ENCODE data around the gene EPN1.

The EPN1 gene

GRCh38 chr19:55693336-55693974 is 18.4 kb downstream of the EPN1 start:
- H4K8ac ChIP-seq (ENCODE audit: low read length), result no peak overlapping the region
- H3K18ac ChIP-seq (ENCODE audit: low read depth in 1 of 2, low read length in 2 of 2), result no peak overlapping the region
- no peak overlapping the region for H3K9ac ChIP-seq (ENCODE audit: low read length)
- no peak overlapping the region for H2BK5ac ChIP-seq (ENCODE audit: low read depth, low read length, poor library complexity, severe bottlenecking)
- no peak for DNase-seq
- H2BK12ac ChIP-seq (ENCODE audit: low read length in 2 of 2), result no peak overlapping the region
- WGBS, result 97% methylated on average over 18 of the region's 20 CpGs
- no peaks in the 10 kb centered on the region for H3K9me3 ChIP-seq (ENCODE audit: control insufficient read depth, low read length)
- no peak overlapping the region for H3K14ac ChIP-seq (ENCODE audit: low read length in 2 of 2)
- H2AK5ac ChIP-seq (ENCODE audit: low read length, severe bottlenecking), result no peak overlapping the region
- H3K27me3 ChIP-seq (ENCODE audit: control insufficient read depth in 1 of 2, insufficient read depth in 1 of 2, low read length in 2 of 2), result no peaks in the 10 kb centered on the region
- H3K4me3 ChIP-seq (ENCODE audit: insufficient read depth in 1 of 2, low read depth in 1 of 2, low read length in 2 of 2), result no peak overlapping the region
- no peak overlapping the region for H4K91ac ChIP-seq (ENCODE audit: low read length)
- peaks cover 75 to 98% of the 10 kb centered on the region in 2 experiments for H3K36me3 ChIP-seq (ENCODE audit: control insufficient read depth in 1 of 2, insufficient read depth in 2 of 2, low read depth in 1 of 2, low read length in 2 of 2)
- H3K4ac ChIP-seq (ENCODE audit: low read depth in 1 of 2, low read length in 2 of 2), result no peak overlapping the region
- H3K4me1 ChIP-seq (ENCODE audit: control insufficient read depth, insufficient read depth, low read depth, low read length), result peaks cover 15% of the 10 kb centered on the region
- H2BK15ac ChIP-seq (ENCODE audit: low read depth, poor library complexity, severe bottlenecking), result no peak overlapping the region
- H3K79me1 ChIP-seq (replicated peaks; ENCODE audit: low read length, poor library complexity, severe bottlenecking), result peaks cover 71% of the 10 kb centered on the region
- H2AFZ ChIP-seq (ENCODE audit: low read depth, low read length), result no peak overlapping the region
- H3K4me2 ChIP-seq (ENCODE audit: low read length, poor library complexity, severe bottlenecking), result no peak overlapping the region
- no peak overlapping the region for H2BK120ac ChIP-seq (ENCODE audit: low read depth, low read length)
- no peak overlapping the region for H3K27ac ChIP-seq (ENCODE audit: low read length, poor library complexity, severe bottlenecking)
- no peak overlapping the region for H3K23ac ChIP-seq (ENCODE audit: low read length in 2 of 2)

DNA sequence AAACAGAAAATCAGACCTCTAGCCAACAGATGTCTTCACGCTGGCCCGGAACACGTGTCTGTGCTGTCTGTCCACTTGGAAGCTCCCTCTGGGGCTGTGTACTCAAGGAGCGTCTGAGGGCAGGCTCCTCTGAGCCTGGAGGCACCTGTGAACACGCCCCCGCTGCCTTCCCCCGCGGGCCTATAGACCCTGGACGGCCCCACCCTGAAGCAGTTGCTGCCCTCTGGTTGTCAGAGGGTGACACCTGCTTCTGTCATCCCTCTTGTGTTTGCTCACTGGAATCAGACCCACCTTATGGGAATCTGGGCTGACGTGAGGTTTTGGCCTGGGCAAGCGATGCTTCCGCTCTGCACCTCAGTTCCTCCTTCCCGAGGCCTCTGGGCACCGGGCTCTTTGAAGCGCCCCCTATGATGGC is 19.2 kb downstream of the EPN1 start:
- no peak overlapping the region for H3K23ac ChIP-seq (ENCODE audit: low read length in 2 of 2)
- H3K18ac ChIP-seq (ENCODE audit: low read depth in 1 of 2, low read length in 2 of 2), result no peak overlapping the region
- H2BK15ac ChIP-seq (ENCODE audit: low read depth, poor library complexity, severe bottlenecking), result no peak overlapping the region

GRCh38 chr19:55694656-55695491 is 19.8 kb downstream of the EPN1 start:
- no peak overlapping the region for H2BK15ac ChIP-seq (ENCODE audit: low read depth, poor library complexity, severe bottlenecking)
- no peak overlapping the region for H3K9ac ChIP-seq (ENCODE audit: low read length)
- H2BK5ac ChIP-seq (ENCODE audit: low read depth, low read length, poor library complexity, severe bottlenecking), result no peak overlapping the region
- no peaks in the 10 kb centered on the region for H3K9me3 ChIP-seq (ENCODE audit: control insufficient read depth, low read length)
- 97% methylated on average over 30 of the region's 37 CpGs for WGBS
- H4K91ac ChIP-seq (ENCODE audit: low read length), result no peak overlapping the region
- peaks cover 9% of the 10 kb centered on the region for H3K4me1 ChIP-seq (ENCODE audit: control insufficient read depth, insufficient read depth, low read depth, low read length)
- H2BK120ac ChIP-seq (ENCODE audit: low read depth, low read length), result no peak overlapping the region
- no peak overlapping the region for H3K4ac ChIP-seq (ENCODE audit: low read depth in 1 of 2, low read length in 2 of 2)
- peaks cover 70 to 94% of the 10 kb centered on the region in 2 experiments for H3K36me3 ChIP-seq (ENCODE audit: control insufficient read depth in 1 of 2, insufficient read depth in 2 of 2, low read depth in 1 of 2, low read length in 2 of 2)
- no peak overlapping the region for H3K18ac ChIP-seq (ENCODE audit: low read depth in 1 of 2, low read length in 2 of 2)
- no peak overlapping the region for H3K4me2 ChIP-seq (ENCODE audit: low read length, poor library complexity, severe bottlenecking)
- H3K14ac ChIP-seq (ENCODE audit: low read length in 2 of 2), result no peak overlapping the region
- peaks cover 64% of the 10 kb centered on the region for H3K79me1 ChIP-seq (replicated peaks; ENCODE audit: low read length, poor library complexity, severe bottlenecking)
- no peak for DNase-seq
- no peaks in the 10 kb centered on the region for H3K27me3 ChIP-seq (ENCODE audit: control insufficient read depth in 1 of 2, insufficient read depth in 1 of 2, low read length in 2 of 2)
- H3K23ac ChIP-seq (ENCODE audit: low read length in 2 of 2), result no peak overlapping the region
- H3K4me3 ChIP-seq (ENCODE audit: insufficient read depth in 1 of 2, low read depth in 1 of 2, low read length in 2 of 2), result no peak overlapping the region
- no peak overlapping the region for H4K8ac ChIP-seq (ENCODE audit: low read length)
- no peak overlapping the region for H2BK12ac ChIP-seq (ENCODE audit: low read length in 2 of 2)
- no peak overlapping the region for H3K27ac ChIP-seq (ENCODE audit: low read length, poor library complexity, severe bottlenecking)
- no peak overlapping the region for H2AK5ac ChIP-seq (ENCODE audit: low read length, severe bottlenecking)
- H2AFZ ChIP-seq (ENCODE audit: low read depth, low read length), result no peak overlapping the region

More for the DNA sequence above, 19.2 kb downstream of the EPN1 start:
- Histone ChIP-seq H4K91ac (ENCODE audit: low read length) (no peak overlapping the region), H2BK120ac (ENCODE audit: low read depth, low read length) (no peak overlapping the region), H3K14ac (ENCODE audit: low read length in 2 of 2) (no peak overlapping the region), H3K9ac (ENCODE audit: low read length) (no peak overlapping the region), H3K36me3 (ENCODE audit: control insufficient read depth in 1 of 2, insufficient read depth in 2 of 2, low read depth in 1 of 2, low read length in 2 of 2) (peaks cover 72 to 96% of the 10 kb centered on the region in 2 experiments), H3K27ac (ENCODE audit: low read length, poor library complexity, severe bottlenecking) (no peak overlapping the region), H3K27me3 (ENCODE audit: control insufficient read depth in 1 of 2, insufficient read depth in 1 of 2, low read length in 2 of 2) (no peaks in the 10 kb centered on the region), H2BK5ac (ENCODE audit: low read depth, low read length, poor library complexity, severe bottlenecking) (no peak overlapping the region), H3K4ac (ENCODE audit: low read depth in 1 of 2, low read length in 2 of 2) (no peak overlapping the region), H3K4me2 (ENCODE audit: low read length, poor library complexity, severe bottlenecking) (no peak overlapping the region), H3K4me1 (ENCODE audit: control insufficient read depth, insufficient read depth, low read depth, low read length) (peaks cover 12% of the 10 kb centered on the region), H2BK12ac (ENCODE audit: low read length in 2 of 2) (no peak overlapping the region), H4K8ac (ENCODE audit: low read length) (no peak overlapping the region), H3K79me1 (replicated peaks; ENCODE audit: low read length, poor library complexity, severe bottlenecking) (peaks cover 66% of the 10 kb centered on the region), H3K4me3 (ENCODE audit: insufficient read depth in 1 of 2, low read depth in 1 of 2, low read length in 2 of 2) (no peak overlapping the region), H2AK5ac (ENCODE audit: low read length, severe bottlenecking) (no peak overlapping the region), H2AFZ (ENCODE audit: low read depth, low read length) (no peak overlapping the region), H3K9me3 (ENCODE audit: control insufficient read depth, low read length) (no peaks in the 10 kb centered on the region)
- DNase-seq, result no peak
- 94% methylated on average over 15 of the region's 15 CpGs for WGBS

GRCh38 chr19:55695511-55696290 is 20.7 kb downstream of the EPN1 start:
- H2AFZ ChIP-seq (ENCODE audit: low read depth, low read length), result no peak overlapping the region
- H2BK5ac ChIP-seq (ENCODE audit: low read depth, low read length, poor library complexity, severe bottlenecking), result no peak overlapping the region
- H3K4me3 ChIP-seq (ENCODE audit: insufficient read depth in 1 of 2, low read depth in 1 of 2, low read length in 2 of 2), result no peak overlapping the region
- no peak overlapping the region for H2BK120ac ChIP-seq (ENCODE audit: low read depth, low read length)
- no peak overlapping the region for H2BK15ac ChIP-seq (ENCODE audit: low read depth, poor library complexity, severe bottlenecking)
- peaks cover under 1% of the 10 kb centered on the region for H3K4me1 ChIP-seq (ENCODE audit: control insufficient read depth, insufficient read depth, low read depth, low read length)
- H3K27me3 ChIP-seq (ENCODE audit: control insufficient read depth in 1 of 2, insufficient read depth in 1 of 2, low read length in 2 of 2), result no peaks in the 10 kb centered on the region
- H3K27ac ChIP-seq (ENCODE audit: low read length, poor library complexity, severe bottlenecking), result no peak overlapping the region
- no peak overlapping the region for H3K14ac ChIP-seq (ENCODE audit: low read length in 2 of 2)
- H3K36me3 ChIP-seq (ENCODE audit: control insufficient read depth in 1 of 2, insufficient read depth in 2 of 2, low read depth in 1 of 2, low read length in 2 of 2), result peaks cover 65 to 91% of the 10 kb centered on the region in 2 experiments
- no peak overlapping the region for H2BK12ac ChIP-seq (ENCODE audit: low read length in 2 of 2)
- no peak overlapping the region for H3K23ac ChIP-seq (ENCODE audit: low read length in 2 of 2)
- H3K18ac ChIP-seq (ENCODE audit: low read depth in 1 of 2, low read length in 2 of 2), result no peak overlapping the region
- 97% methylated on average over 22 of the region's 23 CpGs for WGBS
- H4K91ac ChIP-seq (ENCODE audit: low read length), result no peak overlapping the region
- DNase-seq, result no peak
- peaks cover 57% of the 10 kb centered on the region for H3K79me1 ChIP-seq (replicated peaks; ENCODE audit: low read length, poor library complexity, severe bottlenecking)
- H3K9ac ChIP-seq (ENCODE audit: low read length), result no peak overlapping the region
- H3K4me2 ChIP-seq (ENCODE audit: low read length, poor library complexity, severe bottlenecking), result no peak overlapping the region
- no peak overlapping the region for H2AK5ac ChIP-seq (ENCODE audit: low read length, severe bottlenecking)
- H4K8ac ChIP-seq (ENCODE audit: low read length), result no peak overlapping the region
- H3K9me3 ChIP-seq (ENCODE audit: control insufficient read depth, low read length), result no peaks in the 10 kb centered on the region
- no peak overlapping the region for H3K4ac ChIP-seq (ENCODE audit: low read depth in 1 of 2, low read length in 2 of 2)

All from mesenchymal stem cell (in vitro differentiated cells and primary cell).